Kidney glomerular epithelial cell (primary cell): ENCODE data around the gene AHRR.
"Not testable (repeated sequence)": the region's sequence is repeated elsewhere in the genome, so short reads cannot be mapped to it uniquely, and the experiment has no call there.

Experiments
- DNase-seq: peaks from one replicate; lab custom pipeline; 2025; lab: John Stamatoyannopoulos, UW

AHRR gene

DNA sequence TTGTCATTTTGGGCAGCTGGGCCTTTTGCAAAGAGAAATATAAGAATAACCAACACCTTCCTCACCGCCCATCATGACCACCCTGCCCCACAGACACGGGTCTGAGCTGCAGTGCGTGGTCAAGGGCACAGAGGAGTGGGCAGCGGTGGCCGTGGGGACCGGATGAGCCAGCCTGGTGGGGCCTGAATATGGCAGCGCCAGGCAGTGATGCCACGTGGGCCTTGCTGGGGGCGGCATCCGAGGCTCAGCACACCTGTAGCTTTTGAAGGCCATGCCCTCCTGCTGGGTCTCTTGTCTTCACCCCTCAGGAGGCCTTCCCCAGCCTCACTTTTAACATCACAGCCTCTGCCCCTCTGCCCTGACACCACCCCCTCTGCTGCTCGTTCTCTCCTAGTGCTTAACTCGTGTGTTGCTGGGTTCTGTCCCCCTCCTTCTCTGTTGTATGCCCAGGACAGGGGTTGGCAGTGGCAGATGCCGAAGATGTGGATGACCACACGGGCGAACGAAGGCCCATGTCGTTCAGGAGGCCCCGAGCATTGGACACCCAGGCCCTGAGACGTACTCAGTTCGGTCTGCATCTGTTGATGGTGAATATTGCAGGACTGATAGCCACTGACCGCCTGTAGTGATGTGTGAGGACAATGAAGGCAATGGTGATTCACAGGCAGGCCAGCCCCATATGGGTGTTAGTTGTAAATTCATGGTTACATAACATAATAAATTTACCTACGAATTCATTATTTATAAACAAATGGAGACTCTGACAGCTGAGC is 46.0 kb downstream of the AHRR start:
- no peak for DNase-seq

DNA sequence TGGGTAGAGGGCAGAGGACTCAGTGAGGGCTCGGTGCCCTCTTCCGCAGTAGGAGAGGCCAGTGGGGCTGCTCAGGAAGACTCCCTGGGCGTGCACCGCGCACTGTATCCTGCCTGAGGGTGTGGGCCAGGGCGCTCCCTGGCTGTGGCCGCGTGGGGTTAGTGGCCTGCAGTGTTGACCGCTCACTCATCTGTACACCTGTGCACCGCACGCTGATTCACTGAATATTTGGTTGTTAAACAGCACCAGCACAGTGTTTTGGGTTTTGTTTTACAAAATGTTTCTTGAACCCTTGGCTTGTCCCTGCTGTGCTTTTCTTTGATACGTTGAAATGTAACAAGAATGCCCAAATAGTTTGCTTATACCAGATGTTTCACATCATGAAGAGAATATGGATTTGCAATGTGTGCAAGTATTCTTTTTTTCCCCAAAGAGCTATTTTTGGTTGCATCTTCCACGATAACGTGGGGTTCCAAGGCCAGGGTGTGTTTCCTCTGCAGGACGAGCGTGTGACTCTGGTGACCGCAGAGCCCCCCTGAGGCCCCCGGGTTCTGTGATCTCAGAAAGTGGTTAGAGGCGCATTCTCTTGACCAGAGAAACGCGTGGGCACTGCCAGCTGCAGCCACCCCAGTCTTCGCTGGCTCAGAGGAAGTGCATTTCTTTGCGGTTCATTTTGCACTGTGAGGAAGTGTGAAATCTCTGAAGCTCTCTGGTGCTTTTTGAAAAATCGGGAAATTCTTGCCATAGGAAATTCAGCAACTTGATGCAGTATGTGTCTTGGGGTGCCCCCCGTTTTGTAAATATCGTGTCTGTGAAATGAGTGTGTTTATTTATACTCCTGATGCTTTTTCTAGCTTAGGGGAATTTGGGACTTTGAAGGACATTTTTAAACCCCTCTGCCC is 46.9 kb downstream of the AHRR start:
- no peak for DNase-seq

DNA sequence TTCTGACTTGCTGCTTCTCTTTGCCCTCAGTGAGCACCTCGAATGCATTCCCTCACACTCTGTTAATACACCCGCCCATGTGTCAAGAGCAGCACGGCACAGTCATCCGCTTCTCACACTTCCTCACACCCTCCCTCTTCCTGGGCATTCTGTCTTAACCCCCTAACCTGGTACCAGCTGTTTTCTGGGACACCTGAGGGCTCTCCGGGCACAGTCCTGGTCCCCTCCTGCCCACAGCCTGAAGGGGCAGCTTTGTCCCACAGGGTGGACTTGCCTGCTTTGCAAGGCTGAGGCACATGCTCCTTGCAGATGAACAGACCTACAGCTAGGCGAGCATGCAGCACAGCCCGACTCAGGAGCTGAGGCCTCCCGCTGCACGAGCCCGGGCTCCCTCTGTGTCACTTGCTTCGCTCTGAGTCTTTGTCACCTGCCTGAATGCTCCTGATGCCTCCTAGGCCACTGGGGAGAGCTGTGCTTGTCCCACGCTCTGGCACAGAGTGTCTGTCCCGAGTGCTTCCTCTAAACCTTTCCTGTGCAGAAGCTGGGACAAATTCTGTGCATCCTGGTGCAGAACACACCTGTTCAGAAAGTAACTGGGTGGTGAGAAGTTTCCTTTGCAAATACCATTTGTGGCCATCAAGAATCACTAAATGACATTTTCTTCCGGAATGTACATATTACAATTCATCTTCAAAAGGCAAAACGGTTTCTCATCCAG is 47.8 kb downstream of the AHRR start:
- DNase-seq = no peak

DNA sequence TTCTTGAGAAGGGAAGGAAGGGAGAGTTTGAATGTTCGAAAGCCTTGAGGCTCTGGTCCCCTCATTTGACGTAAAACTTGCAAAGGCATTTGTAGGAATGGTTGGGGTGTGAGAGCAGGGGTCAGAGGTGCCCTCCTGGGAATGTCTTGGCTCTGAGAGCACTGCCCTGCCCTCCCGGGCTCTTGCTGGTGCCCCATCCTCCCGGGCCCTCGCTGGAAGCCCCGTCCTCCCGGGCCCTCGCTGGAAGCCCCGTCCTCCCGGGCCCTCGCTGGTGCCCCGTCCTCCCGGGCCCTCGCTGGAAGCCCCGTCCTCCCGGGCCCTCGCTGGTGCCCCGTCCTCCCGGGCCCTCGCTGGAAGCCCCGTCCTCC is 48.3 kb downstream of the AHRR start:
- not testable (repeated sequence) for DNase-seq

DNA sequence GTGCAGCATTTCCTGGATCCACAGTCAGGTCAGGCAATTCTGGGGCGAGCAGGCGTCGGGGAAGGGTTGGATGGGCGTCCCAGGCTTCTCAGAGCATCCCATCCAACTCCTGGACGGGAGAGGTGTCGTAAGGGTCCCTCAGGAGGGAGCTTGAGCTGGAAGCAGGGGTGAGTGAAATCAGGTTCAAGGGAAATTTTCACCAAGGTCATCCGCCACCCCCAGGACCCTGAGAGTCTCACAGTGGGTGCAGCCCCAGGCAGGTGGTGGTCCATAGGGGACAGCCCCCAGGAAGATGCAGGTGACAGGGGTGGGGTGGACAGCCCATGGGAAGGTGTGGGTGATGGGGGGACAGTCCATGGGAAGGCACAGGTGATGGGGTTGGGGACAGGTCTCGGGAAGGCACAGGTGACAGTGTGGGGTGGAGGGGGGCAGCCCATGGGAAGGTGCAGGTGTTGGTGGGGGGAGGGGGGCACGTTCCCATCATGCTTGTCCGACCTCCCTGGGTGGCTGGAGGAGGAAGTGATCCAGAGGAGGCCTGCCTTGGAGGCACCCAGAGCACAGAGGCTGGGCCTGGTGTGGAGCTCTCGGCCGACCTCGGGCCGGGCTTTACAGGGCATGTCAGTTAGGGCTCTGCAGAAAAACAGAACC is 48.9 kb downstream of the AHRR start:
- DNase-seq = no peak

DNA sequence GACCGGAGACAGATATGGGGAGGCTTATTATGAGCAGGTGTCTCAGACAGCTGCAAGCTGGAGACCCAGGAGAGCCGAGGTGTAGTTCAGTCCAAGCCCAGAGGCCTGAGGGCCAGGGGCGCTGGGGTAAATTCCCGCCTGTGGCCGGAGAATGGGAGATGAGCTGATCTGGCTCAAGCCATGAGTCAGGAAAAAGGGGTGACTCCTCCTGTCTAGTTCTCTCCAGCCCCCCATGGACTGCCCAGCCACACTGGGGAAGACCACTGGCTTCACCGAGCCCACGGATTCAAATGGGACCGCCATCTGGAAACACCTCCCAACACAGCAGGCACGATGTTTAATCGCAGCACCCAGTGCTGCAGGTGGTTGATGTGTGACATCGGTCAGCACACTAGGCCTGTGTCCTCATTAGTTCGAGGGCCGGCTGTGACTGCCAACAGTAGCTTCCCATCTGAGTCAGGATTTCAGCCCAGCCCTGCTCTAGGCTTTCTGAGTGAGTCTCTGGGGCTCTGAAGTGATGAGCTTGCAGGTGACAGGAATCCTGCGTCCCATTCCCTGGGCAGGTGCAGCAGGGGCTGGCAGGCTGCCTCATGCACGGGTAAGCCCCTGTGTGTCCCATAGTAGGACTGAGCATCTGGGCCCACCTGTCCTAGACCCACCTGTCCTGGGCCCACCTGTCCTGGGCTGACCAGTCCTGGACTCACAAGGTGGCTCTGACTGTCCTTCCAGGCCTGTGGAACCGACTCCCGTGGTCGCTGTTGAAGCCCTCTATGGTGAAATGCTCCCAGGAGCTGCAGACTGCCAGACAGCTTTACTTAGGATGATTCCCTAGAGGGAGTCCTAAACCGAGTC is 49.7 kb downstream of the AHRR start:
- no peak for DNase-seq

DNA sequence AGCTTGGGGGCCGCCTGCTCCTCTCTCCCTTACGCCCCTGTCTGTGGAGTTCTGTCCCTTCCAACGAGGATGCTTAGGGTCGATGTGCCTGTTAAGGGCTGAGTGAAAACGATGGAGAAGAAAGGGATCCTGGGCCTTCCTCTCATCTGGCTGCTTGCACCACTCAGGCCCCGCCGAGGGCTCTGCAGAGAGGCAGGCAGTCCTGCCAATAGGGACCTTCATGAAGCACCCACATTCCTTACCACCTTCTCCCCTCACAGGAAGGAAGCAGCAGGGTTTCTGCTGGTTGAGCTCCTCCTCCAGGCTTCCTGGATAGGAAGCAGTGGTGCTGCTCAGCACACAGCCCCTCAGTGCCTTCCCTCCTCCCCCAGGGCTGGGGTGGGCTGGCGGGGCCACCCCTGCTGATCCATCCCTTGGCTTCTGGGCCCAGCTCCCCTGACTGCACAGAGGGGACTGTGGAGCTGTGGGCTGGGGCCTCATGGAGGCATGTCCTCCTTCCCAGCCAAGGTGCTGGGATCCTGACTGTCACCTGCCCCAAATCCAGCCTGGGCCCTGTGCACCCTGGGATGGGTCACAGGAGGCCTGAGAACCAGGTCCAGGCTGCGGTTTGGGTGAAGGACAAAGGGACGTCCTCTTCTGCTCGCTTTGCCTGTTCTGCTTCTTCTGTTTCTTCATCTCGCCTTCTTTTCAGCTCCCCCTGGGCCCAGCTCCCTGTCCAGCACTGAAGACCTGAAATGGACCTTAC is 50.5 kb downstream of the AHRR start:
- no peak for DNase-seq

DNA sequence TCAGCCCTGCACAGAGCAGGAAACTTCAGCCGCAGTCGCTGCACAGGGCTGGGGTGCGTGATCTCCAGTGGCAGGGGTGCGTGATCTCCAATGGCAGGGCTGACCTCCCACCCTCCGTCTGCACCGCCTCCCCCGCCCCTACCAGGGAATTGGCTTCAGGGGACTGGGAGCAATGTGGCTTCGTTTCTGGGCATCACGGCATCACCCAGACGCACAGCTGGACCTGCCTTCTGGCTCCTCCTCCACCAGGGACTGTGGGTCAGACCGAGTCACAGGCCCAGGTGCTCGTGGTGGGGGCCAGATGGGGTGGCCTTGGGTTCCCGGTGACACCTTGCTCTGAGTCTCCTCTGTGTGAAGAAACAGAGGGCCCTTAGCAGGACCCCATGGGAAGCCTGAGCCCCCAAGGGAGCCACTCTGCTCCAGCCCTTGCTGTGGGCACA is 51.1 kb downstream of the AHRR start:
- DNase-seq = no peak

DNA sequence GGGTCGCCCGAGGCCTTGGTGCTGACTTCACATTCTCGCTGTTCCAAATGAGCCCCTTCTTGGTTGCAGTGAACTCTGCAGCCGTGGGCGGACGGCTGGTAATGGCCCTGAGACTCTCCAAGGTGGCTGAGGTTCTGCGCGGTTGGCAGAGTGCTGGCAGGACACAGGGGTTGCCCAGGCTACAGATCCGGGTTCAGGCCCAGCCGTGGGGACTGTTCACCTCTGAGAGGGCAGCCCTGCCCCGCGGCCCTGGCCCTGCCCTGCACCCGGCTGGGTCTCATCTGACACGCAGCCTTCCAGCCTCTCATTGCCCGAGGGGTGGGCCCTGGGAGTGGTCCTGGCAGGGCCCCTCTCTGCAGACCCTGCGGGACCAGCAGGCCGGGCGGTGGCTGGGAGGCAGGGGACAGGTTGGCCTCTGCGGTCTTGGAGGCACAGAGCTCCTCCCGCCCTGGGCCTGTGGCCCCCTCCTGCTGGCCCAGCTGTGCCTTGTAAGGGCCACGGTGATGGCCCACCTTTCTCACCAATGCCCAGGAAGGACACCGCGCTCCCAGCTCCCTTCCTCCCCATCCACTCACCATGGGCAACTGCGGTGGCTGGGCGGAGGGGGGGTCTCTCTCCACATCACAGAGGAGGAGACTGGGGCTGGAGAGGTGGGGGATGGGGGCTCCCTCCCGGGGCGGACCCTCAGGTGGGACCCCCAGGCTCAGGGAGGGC is 51.6 kb downstream of the AHRR start:
- no peak for DNase-seq

DNA sequence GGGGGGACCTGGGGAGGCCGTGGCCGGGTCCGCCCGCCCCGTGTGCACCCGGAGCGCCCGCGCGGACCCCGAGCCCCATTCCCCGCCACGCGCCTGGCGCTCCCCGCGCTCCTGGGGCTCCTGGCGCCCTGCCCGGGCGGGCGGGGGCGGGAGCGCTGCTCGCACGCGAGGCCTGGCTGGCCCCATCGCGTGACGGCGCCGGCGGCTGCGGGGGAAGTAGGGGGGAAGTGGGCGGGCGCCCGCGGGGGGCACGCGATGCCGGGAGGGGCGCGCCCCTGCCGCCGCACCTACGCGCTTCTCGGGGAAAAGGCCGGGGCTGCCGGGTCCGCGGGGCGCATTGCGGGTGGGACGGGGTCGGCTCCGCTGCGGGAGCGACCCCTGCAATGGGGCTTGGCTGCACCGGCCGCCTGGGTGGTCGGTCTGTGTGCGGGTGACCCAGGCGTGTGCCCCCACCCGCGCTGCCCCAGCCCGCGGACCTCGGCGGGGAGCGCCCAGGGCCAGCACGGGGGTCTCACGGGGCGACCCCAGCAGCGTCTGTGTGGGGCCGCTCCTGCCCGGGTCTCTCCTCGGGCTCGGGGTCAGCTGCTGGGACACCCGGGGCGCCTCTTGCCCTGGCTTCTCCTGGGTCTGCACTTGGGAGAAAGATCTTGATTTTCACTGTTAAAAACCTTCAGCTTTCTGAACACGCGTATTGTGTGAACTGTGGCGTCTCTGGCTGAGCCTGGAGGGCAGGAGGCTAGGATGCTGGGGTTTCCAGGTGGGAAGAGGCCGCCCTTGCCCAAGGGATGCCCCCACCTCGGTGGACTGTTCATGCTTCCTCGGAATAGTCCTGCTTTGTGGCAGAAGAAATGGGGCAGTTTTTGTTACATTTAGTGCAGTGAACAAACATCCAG is 52.4 kb downstream of the AHRR start:
- DNase-seq = no peak

DNA sequence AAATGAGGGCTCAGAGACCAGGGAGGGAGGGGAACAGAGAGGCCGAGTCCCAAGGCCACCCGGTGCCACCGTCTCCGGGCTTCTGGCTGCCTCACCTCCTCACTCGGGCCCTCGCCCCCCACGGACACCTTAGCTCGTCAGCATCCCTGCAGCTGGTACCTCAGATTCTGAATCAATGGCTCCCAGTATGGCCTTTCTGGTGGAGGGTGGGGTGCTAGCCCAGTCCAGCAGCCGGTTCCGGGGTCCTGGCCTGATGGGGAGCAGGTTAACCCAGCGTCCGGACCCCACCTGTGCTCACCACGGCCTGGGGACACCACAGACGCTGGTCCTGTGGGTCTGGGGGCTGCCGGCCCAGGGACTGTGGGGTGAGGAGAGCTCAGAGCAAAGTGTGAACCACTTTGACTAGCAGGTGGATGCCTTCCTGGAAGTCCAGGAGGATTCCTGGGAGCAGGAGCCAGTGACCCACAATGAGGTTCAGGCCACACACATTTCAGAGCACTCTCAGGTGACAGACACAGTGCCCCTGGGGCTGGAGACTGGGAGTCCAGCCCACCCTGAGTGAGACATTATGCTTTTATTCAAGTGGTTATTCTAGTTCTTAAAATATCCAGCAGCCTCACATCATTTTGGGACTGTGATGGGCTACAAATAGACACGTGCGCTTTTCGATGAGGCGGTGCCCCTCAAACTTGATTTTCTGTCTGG is 53.3 kb downstream of the AHRR start:
- no peak for DNase-seq

DNA sequence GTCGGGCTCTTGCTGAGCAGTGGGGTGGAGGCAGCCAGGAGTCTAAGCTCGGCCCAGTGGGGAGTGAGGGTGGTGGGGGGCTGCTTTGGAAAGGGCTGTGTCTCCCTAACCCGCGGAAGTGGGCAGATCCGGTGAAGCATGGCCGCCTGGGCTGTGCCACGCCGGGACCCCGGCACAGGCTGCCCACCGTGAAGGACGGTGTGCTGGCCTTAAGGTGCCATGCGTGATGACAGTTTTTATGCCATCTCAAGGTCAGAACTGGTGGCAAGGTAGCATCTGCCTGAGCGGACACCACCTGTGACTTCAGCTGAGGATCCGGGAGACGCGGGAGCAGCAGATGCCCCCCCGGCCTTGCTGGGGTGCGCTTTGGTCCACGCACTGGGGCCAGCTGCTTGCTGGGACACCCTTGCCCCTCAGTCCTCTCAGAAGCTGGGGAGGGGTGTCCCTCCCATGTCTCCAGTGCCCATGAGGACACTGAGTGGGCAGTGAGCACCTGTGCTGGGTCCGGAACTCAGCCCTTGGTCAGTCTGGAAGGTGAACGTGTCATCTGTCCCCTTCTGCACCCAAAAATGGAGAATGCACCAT is 53.9 kb downstream of the AHRR start:
- no peak for DNase-seq

DNA sequence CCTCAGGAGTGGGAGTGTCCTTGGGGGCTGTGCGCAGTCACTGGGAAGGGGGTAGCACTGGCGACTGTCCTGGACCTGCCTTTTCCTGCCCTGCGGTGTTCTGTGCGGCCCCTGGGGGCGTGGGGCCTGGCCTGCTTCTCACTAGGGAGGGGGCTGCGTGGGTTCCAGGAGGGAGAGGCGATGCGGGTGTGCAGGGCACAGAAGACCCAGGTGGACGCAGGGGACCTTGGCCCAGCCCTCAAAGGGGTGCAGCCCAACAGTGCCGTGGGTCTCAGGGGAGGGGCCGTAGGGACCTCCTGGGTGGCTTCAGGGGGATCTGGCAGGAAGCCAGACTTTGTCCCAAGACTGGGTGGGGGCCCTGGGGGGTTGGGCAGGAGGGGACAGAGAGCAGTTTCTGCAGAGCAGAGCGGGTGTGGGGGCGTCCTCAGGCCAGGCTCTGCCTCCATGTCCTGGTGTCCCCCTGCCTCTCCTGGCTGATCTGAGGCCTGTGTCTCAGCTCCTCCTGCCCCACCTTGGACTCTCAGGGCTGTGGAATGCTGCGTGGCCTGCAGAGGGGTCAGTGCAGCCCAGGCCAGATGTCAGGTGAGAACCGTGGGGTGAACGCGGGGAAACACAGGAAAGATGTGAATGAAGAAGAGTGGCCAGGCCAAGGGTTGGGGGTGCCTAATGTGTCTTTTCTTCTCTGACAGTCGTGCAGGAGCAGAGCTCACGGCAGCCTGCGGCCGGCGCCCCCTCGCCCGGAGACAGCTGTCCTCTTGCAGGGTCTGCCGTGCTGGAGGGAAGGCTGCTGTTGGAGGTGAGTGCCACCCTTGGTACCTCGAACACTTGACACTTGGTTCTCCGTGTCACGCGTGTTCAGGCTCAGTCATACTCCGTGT is 54.6 kb downstream of the AHRR start:
- no peak for DNase-seq

DNA sequence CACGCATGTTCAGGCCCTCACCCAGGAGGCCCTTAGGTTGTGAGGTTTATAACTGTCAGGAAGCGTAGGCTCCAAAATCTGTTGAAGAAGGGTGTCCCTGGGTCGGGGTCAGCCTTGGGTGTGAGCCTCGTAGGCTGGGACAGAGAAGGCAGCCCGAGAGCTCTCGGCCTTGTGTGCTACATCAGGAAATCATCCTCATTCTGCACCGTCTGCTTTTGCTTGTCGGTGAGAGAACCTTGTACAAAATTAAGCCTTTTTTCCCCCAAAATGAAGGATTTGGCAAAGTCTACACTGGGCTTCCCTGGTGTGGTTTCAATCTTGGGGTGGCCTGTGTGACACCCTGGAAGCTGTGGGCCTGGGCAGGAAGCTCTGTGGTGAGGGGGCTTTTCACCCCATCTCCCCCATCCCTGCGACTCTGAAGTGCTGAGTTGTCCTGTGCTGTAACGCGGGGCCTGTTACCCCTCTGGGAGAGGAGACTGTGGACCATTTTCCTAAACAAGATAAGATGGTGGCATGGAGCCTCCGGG is 55.3 kb downstream of the AHRR start:
- no peak for DNase-seq

DNA sequence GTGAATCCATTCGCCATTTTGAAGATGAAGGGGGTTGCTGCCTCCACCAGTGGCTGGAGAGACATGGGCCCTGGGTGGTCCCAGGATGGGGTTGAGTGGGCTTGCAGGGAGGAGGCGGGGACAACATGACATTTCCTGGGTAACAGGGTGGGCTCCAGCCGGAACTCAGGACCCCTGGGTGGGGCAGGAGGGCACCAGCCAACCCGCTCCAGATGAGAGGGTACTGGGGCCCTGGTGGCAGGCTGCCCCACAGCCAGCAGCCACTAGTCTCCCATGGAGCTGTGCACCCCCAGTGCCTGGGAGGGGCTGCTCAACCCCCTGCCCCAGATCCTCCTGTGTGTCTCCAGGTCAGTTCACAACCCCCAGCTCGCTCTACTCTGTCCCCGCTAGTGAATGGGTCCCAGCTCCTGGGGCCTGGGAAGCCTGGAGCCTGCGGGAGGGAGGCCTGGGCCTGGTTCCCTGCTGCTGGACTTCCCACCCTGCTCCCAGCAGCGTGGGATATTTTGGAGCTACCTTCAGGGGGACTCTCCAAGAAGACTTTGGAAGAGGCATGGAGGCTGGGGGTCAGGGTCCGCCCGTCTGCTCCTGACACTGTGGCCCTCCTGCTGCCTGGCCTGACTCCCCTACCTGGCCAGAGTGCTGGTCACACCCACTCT is 55.9 kb downstream of the AHRR start:
- no peak for DNase-seq
